Peyer's patch (tissue), 4 donors: Measurements from ENCODE around the gene MOK. TPM values are rescaled to one million over a fixed set of nuclear protein-coding genes. Genes with fewer than 3 reads are reported as not detected.

Experiments
- DNase-seq, 3 donors: peaks; one replicate each; pipeline ENCODE4 v3.0.0-alpha.2; 2017 to 2019
- H3K27ac ChIP-seq, 4 donors: fragments of 200-600 bp; sonication (generic); one replicate each; pipeline ENCODE4 v1.5.1; 2016 to 2019
- H3K27me3 ChIP-seq, 2 donors: fragments of 200-600 bp; sonication (generic); one replicate each; pipeline ENCODE4 v1.5.1; 2019
- H3K36me3 ChIP-seq, 3 donors: fragments of 200-600 bp; sonication (generic); one replicate each; pipeline ENCODE4 v1.5.1; 2016 to 2019
- H3K4me1 ChIP-seq, 4 donors: fragments of 200-600 bp; sonication (generic); one replicate each; pipeline ENCODE4 v1.5.1; 2016 to 2019
- H3K4me3 ChIP-seq, 4 donors: fragments of 200-600 bp; sonication (generic); 1 replicate in 3 of 4; 2 replicates in 1 of 4; pipeline ENCODE4 v1.5.1; 2016 to 2019; ENCODE audit warnings: mild to moderate bottlenecking in 1 of 4
- H3K9me3 ChIP-seq, 4 donors: fragments of 200-600 bp; sonication (generic); one replicate each; pipeline ENCODE4 v1.5.1; 2016 to 2019; ENCODE audit warnings: mild to moderate bottlenecking in 1 of 4
- CTCF ChIP-seq, 6 experiments: fragments of 450-650 bp in 4 of 6; fragments of 200-600 bp in 2 of 6; sonication (generic) in 1 of 6; IDR thresholded peaks; one replicate each; pipeline ENCODE4 v1.5.1; 2017 to 2019; ENCODE audit warnings: antibody characterized with exemption in 6 of 6, mild to moderate bottlenecking in 3 of 6, moderate library complexity in 1 of 6
- POLR2A ChIP-seq, 2 donors: fragments of 450-650 bp; IDR thresholded peaks; one replicate each; pipeline ENCODE4 v1.5.1; 2017; ENCODE audit warnings: antibody characterized with exemption in 2 of 2, mild to moderate bottlenecking in 2 of 2, moderate library complexity in 2 of 2
- total RNA-seq, 4 donors: library from RNA; depleted of rRNA; stranded (reverse); fragments of >200 nt; gene quantifications; one replicate each; pipeline ENCODE4 v1.1.0, GENCODE V29; 2016

Gene MOK
- total RNA-seq, 4 donors from 2014 or later, result 4.6 to 30.5 (median 14.6) TPM

- H3K36me3 ChIP-seq, result no peaks in the 10 kb centered on the region
- no peak for DNase-seq
- no peaks in the 10 kb centered on the region for H3K4me1 ChIP-seq
- no peak overlapping the region for H3K27ac ChIP-seq
- no peak overlapping the region for H3K4me3 ChIP-seq
- no peaks in the 10 kb centered on the region for H3K27me3 ChIP-seq
- no peaks in the 10 kb centered on the region for H3K9me3 ChIP-seq
- TF ChIP-seq CTCF (IDR thresholded peaks at IDR 0.05) (no peak), POLR2A (IDR thresholded peaks at IDR 0.05) (no peak)
Measured at GRCh38 chr14:102279282-102279681, 25.7 kb downstream of the MOK start.

DNA sequence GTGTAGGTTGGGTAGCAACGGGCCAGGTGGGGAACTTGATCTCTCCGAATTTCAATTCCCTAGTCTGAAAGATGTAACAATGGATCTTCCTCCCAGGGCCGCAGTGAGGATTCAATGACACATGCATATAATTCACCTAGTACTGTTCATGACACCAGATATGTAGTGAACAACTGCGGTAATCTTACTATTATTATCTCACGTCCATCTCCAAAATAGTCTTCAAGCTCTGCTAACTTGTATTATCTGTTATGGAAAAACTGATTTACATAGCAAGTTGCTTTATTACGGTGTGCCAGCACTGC lies 26.4 kb downstream of the MOK start:
- Histone ChIP-seq H3K4me3 (no peak overlapping the region), H3K36me3 (no peaks in the 10 kb centered on the region), H3K27me3 (no peaks in the 10 kb centered on the region), H3K4me1 (no peaks in the 10 kb centered on the region), H3K27ac (no peak overlapping the region), H3K9me3 (no peaks in the 10 kb centered on the region)
- TF ChIP-seq POLR2A (IDR thresholded peaks at IDR 0.05) (no peak), CTCF (IDR thresholded peaks at IDR 0.05) (no peak)
- DNase-seq, result no peak

GRCh38 chr14:102277874-102278630 lies 26.9 kb downstream of the MOK start:
- DNase-seq, result no peak
- Histone ChIP-seq H3K36me3 (no peaks in the 10 kb centered on the region), H3K9me3 (no peaks in the 10 kb centered on the region), H3K4me1 (no peaks in the 10 kb centered on the region), H3K27ac (no peak overlapping the region), H3K4me3 (no peak overlapping the region), H3K27me3 (no peaks in the 10 kb centered on the region)
- TF ChIP-seq CTCF (IDR thresholded peaks at IDR 0.05), result no peak
- no peak for TF ChIP-seq POLR2A (IDR thresholded peaks at IDR 0.05)

DNA sequence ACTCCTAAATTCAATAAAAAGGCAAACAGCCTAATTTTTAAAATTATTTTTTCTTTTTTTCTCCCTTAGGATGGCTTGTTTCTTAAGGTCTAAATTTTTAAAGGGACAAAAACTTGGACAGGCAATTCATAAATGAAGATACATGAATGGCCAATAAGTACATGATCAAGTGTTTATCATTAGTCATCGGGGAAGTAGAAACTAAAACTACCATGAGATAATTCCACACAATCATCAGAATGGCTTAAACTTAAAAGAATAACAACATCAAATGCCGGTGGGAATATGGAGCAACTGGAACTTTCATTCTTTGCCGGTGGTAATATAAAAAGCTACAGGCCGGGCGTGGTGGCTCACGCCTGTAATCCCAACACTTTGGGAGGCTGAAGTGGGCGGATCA lies 29.1 kb downstream of the MOK start:
- no peak overlapping the region for H3K27ac ChIP-seq
- DNase-seq, result no peak
- H3K4me3 ChIP-seq, result no peak overlapping the region
- no peaks in the 10 kb centered on the region for H3K36me3 ChIP-seq
- H3K9me3 ChIP-seq, result no peaks in the 10 kb centered on the region
- H3K4me1 ChIP-seq, result no peaks in the 10 kb centered on the region
- TF ChIP-seq POLR2A (IDR thresholded peaks at IDR 0.05), result no peak
- TF ChIP-seq CTCF (IDR thresholded peaks at IDR 0.05), result no peak
- no peaks in the 10 kb centered on the region for H3K27me3 ChIP-seq

DNA sequence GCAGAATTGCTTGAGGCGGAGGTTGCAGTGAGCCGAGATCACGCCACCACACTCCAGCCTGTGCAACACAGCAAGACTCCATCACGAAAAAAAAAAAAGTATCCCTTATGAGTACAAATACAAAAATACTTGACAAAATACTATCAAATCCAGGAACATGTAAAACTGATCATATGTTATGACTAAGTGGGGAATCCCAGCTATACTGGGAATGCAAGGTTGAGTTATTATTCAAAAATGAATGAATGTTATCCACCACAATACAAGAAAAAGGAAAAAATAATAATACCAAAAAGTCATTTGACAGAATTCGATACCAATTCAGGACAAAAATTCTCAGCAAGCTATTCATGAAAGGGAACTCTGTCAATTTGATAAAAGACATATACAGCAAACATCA lies 32.6 kb downstream of the MOK start:
- TF ChIP-seq CTCF (IDR thresholded peaks at IDR 0.05), result no peak
- no peak for TF ChIP-seq POLR2A (IDR thresholded peaks at IDR 0.05)
- Histone ChIP-seq H3K27ac (no peak overlapping the region), H3K27me3 (no peaks in the 10 kb centered on the region), H3K4me1 (no peaks in the 10 kb centered on the region), H3K4me3 (no peak overlapping the region), H3K36me3 (no peaks in the 10 kb centered on the region), H3K9me3 (no peaks in the 10 kb centered on the region)
- DNase-seq, result no peak

DNA sequence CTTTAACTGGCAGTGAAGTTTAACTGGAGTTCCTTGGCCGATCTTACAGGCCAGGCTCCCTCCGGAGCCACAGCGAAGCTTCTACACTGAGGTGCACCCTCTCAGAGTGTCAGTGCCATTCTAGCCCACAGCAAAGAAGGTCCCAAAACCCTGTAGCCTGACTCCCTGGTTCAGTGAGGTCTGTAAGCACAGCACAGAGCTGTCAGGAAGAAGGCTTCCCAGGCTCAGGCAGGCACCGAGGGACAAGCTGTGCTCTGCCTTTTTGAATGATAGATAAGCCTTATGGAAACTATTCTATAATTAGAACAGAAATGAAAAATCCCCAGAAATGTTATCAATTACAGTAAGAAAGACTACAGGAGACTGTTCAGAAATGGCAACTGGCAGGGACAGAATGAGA lies 40.2 kb downstream of the MOK start:
- DNase-seq, result no peak
- Histone ChIP-seq H3K27ac (no peak overlapping the region), H3K27me3 (no peaks in the 10 kb centered on the region), H3K4me3 (no peak overlapping the region), H3K36me3 (no peaks in the 10 kb centered on the region), H3K4me1 (no peaks in the 10 kb centered on the region), H3K9me3 (no peaks in the 10 kb centered on the region)
- TF ChIP-seq POLR2A (IDR thresholded peaks at IDR 0.05), result no peak
- TF ChIP-seq CTCF (IDR thresholded peaks at IDR 0.05), result no peak
